ENCODE data around the gene TRIM23.

Gene TRIM23

DNA sequence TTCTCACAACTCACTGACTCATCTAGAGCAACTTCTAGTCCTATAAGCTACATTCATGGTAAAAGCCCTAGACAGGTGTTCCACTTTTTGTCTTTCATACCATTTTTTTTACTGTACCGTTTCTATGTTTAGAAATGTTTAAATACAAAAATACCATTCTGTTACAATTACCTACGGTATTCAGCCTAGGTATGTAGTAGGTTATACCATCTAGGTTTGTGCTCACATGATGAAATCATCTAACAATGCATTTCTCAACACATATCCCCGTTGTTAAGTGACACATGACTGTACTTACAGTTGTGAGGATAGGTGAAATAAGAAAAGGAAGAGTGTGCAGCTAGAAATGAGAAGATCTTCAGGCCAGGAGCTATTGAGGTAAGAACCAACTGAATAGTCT, 67.4 kb downstream of the TRIM23 start:
- Histone ChIP-seq H3K4me1 (no peaks in the 10 kb centered on the region), H3K9ac (no peak overlapping the region), H3K27ac (no peak overlapping the region), H3K4me2 (ENCODE audit: low read length) (no peak overlapping the region), H3K9me3 (ENCODE audit: control insufficient read depth, low read length) (no peaks in the 10 kb centered on the region), H2AFZ (no peak overlapping the region), H3K79me2 (no peaks in the 10 kb centered on the region), H3K36me3 (ENCODE audit: control insufficient read depth, insufficient read depth, low read length) (no peaks in the 10 kb centered on the region), H3K4me3 (ENCODE audit: low read depth, low read length) (no peak overlapping the region), H3K27me3 (ENCODE audit: control insufficient read depth, insufficient read depth, low read length) (no peaks in the 10 kb centered on the region)
- TF ChIP-seq, protein P1, sequence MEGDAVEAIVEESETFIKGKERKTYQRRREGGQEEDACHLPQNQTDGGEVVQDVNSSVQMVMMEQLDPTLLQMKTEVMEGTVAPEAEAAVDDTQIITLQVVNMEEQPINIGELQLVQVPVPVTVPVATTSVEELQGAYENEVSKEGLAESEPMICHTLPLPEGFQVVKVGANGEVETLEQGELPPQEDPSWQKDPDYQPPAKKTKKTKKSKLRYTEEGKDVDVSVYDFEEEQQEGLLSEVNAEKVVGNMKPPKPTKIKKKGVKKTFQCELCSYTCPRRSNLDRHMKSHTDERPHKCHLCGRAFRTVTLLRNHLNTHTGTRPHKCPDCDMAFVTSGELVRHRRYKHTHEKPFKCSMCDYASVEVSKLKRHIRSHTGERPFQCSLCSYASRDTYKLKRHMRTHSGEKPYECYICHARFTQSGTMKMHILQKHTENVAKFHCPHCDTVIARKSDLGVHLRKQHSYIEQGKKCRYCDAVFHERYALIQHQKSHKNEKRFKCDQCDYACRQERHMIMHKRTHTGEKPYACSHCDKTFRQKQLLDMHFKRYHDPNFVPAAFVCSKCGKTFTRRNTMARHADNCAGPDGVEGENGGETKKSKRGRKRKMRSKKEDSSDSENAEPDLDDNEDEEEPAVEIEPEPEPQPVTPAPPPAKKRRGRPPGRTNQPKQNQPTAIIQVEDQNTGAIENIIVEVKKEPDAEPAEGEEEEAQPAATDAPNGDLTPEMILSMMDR (IDR thresholded peaks at IDR 0.05), result no peak

DNA sequence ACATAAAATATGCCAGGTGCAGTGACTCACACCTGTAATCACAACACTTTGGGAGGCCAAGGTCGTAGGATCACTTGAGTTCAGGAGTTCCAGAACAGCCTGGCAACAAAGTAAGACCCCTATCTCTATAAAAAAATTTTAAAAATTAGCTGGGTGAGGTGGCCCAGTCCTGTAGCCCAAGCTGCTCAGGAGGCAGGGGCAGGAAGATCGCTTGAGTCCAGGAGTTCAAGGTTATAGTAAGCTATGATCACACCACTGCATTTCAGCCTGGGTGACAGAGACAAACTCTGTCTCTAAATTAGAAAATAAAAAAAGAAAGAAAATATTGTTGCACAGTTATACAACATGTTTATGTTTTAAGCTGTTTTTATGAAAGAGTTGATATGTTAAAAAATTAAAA, 68.0 kb downstream of the TRIM23 start:
- TF ChIP-seq, protein P1 (IDR thresholded peaks at IDR 0.05), result no peak
- no peaks in the 10 kb centered on the region for H3K4me1 ChIP-seq
- H3K79me2 ChIP-seq, result no peaks in the 10 kb centered on the region

DNA sequence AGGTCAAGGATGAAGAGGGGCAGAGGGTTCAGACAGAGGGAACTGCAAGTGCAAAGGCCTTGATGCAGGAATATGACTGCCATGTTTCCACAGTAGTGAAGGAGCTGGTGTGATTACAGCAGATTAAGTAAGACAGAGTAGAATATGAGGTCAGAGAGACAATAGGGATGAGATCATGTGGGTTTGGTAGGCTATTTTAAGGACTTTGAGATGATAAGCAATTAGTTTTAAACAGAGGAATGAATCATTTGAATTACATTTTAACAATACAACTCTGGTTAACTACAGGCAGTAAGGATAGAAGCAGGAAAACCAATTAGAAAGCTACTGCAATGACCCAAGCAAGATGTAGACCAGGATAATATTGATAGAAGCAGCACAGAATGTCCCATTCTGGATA, 68.8 kb downstream of the TRIM23 start:
- no peaks in the 10 kb centered on the region for H3K27me3 ChIP-seq (ENCODE audit: control insufficient read depth, insufficient read depth, low read length)
- no peaks in the 10 kb centered on the region for H3K4me1 ChIP-seq
- no peak overlapping the region for H3K27ac ChIP-seq
- H3K9me3 ChIP-seq (ENCODE audit: control insufficient read depth, low read length), result no peaks in the 10 kb centered on the region
- H2AFZ ChIP-seq, result no peak overlapping the region
- no peak overlapping the region for H3K4me3 ChIP-seq (ENCODE audit: low read depth, low read length)
- no peak overlapping the region for H3K9ac ChIP-seq
- no peaks in the 10 kb centered on the region for H3K79me2 ChIP-seq
- H3K4me2 ChIP-seq (ENCODE audit: low read length), result no peak overlapping the region
- H3K36me3 ChIP-seq (ENCODE audit: control insufficient read depth, insufficient read depth, low read length), result no peaks in the 10 kb centered on the region
- TF ChIP-seq, protein P1 (IDR thresholded peaks at IDR 0.05), result no peak

More for the DNA sequence above, 68.0 kb downstream of the TRIM23 start:
- Histone ChIP-seq H3K9me3 (ENCODE audit: control insufficient read depth, low read length) (no peaks in the 10 kb centered on the region), H2AFZ (no peak overlapping the region), H3K27ac (no peak overlapping the region), H3K27me3 (ENCODE audit: control insufficient read depth, insufficient read depth, low read length) (no peaks in the 10 kb centered on the region), H3K4me3 (ENCODE audit: low read depth, low read length) (no peak overlapping the region), H3K9ac (no peak overlapping the region), H3K4me2 (ENCODE audit: low read length) (no peak overlapping the region), H3K36me3 (ENCODE audit: control insufficient read depth, insufficient read depth, low read length) (no peaks in the 10 kb centered on the region)

DNA sequence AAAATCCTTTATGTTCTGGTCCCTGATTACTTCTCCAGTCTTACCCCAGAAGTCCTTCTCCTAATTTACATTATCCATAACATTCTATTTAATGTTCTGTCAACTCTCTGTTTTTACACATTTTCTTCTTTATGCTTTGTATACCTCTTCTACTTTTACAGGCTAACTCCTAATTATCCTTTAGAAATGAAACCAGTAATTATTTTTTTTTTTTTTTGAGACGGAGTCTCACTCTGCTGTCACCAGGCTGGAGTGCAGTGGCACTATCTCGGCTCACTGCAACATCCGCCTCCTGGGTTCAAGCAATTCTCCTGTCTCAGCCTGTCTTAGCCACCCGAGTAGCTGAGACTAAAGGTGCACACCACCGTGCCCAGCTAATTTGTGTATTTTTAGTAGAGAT, 70.2 kb downstream of the TRIM23 start:
- Histone ChIP-seq H3K9me3 (ENCODE audit: control insufficient read depth, low read length) (no peaks in the 10 kb centered on the region), H3K4me1 (no peaks in the 10 kb centered on the region), H3K27ac (no peak overlapping the region), H3K4me2 (ENCODE audit: low read length) (no peak overlapping the region), H3K79me2 (no peaks in the 10 kb centered on the region), H2AFZ (no peak overlapping the region), H3K36me3 (ENCODE audit: control insufficient read depth, insufficient read depth, low read length) (no peaks in the 10 kb centered on the region), H3K4me3 (ENCODE audit: low read depth, low read length) (no peak overlapping the region), H3K9ac (no peak overlapping the region), H3K27me3 (ENCODE audit: control insufficient read depth, insufficient read depth, low read length) (no peaks in the 10 kb centered on the region)
- TF ChIP-seq, protein P1 (IDR thresholded peaks at IDR 0.05), result no peak

DNA sequence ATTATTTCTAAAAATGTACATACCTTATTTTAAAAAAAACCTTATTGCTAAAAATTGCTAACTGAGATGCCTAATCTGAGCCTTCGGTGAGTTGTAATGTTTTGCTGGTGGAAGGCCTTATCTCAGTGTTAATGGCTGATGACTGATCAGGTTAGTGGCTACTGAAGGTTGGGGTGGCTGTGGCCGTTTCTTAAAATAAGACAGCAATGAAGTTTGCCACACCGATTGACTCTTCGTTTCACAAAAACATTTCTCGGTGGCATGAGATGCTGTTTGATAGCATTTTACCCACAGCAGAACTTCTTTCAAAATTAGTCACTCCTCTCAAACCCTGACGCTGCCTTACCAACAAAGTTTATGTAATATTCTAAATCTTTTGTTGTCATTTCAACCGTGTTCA, 75.9 kb downstream of the TRIM23 start:
- Histone ChIP-seq H3K4me3 (ENCODE audit: low read depth, low read length) (no peak overlapping the region), H3K79me2 (no peaks in the 10 kb centered on the region), H3K9ac (no peak overlapping the region), H3K9me3 (ENCODE audit: control insufficient read depth, low read length) (no peaks in the 10 kb centered on the region), H2AFZ (no peak overlapping the region), H3K27me3 (ENCODE audit: control insufficient read depth, insufficient read depth, low read length) (no peaks in the 10 kb centered on the region), H3K4me2 (ENCODE audit: low read length) (no peak overlapping the region), H3K27ac (no peak overlapping the region), H3K4me1 (no peaks in the 10 kb centered on the region), H3K36me3 (ENCODE audit: control insufficient read depth, insufficient read depth, low read length) (no peaks in the 10 kb centered on the region)
- TF ChIP-seq, protein P1 (IDR thresholded peaks at IDR 0.05), result no peak
